ENCODE results near the gene THSD7B.

Gene THSD7B

DNA sequence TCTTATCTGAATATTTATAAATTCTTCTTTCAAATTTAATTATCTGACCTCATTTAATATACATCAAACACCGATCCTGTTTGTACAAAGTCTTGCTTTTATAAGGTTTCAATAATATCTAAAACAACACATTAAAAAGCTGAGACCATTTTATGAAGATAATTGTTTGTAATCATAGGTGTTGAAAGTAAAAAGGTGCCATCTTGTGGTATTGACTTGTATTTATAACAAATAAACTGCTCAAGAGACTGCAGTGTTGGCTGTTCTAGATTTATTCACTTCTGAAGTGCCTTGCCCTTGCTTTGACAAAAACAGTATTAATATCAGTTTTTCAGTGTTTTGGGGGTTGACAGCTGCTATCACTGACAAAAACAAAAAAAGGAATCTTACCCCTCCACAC lies 912.1 kb downstream of the THSD7B start:
- TF ChIP-seq CREB1 (IDR thresholded peaks at IDR 0.05; ENCODE audit: low read depth) (no peak), RAD21 (IDR thresholded peaks at IDR 0.05; ENCODE audit: low read depth) (no peak), EGR1 (IDR thresholded peaks at IDR 0.05) (no peak), NFIC (IDR thresholded peaks at IDR 0.05) (no peak), EP300 (IDR thresholded peaks at IDR 0.05; ENCODE audit: borderline replicate concordance) (no peak), TCF12 (IDR thresholded peaks at IDR 0.05; ENCODE audit: low read depth) (no peak), TAF1 (IDR thresholded peaks at IDR 0.05; ENCODE audit: low read depth) (no peak), TEAD4 (IDR thresholded peaks at IDR 0.05) (no peak), CEBPB (IDR thresholded peaks at IDR 0.05) (no peak)
- TF ChIP-seq, protein P1, sequence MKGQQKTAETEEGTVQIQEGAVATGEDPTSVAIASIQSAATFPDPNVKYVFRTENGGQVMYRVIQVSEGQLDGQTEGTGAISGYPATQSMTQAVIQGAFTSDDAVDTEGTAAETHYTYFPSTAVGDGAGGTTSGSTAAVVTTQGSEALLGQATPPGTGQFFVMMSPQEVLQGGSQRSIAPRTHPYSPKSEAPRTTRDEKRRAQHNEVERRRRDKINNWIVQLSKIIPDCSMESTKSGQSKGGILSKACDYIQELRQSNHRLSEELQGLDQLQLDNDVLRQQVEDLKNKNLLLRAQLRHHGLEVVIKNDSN (IDR thresholded peaks at IDR 0.05), result no peak

DNA sequence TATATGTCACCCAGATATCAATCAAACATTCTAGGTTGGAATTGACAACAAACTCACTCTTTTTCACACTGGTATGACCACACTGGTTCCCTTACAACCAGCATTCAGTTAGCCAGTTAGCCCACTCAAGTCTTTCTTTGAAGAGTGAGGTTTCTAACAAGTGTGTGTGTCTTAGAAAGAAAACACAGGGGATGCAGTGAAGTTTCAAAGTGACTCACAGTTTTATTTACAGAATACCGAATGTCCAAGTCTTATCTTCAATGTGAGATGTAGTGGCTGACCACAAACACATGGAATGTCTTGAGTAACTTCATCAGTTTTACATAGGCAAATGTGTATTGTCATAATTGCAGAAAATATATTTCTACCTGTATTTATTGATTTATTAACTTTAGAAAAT lies 924.2 kb downstream of the THSD7B start:
- TF ChIP-seq TEAD4 (IDR thresholded peaks at IDR 0.05), result no peak
- no peak for TF ChIP-seq NFIC (IDR thresholded peaks at IDR 0.05)
- no peak for TF ChIP-seq EP300 (IDR thresholded peaks at IDR 0.05; ENCODE audit: borderline replicate concordance)
- no peak for TF ChIP-seq CREB1 (IDR thresholded peaks at IDR 0.05; ENCODE audit: low read depth)
- TF ChIP-seq EGR1 (IDR thresholded peaks at IDR 0.05), result no peak
- TF ChIP-seq CEBPB (IDR thresholded peaks at IDR 0.05), result no peak
- TF ChIP-seq FOXM1 (IDR thresholded peaks at IDR 0.05; ENCODE audit: borderline replicate concordance, low read depth), result no peak
- TF ChIP-seq, protein P2, sequence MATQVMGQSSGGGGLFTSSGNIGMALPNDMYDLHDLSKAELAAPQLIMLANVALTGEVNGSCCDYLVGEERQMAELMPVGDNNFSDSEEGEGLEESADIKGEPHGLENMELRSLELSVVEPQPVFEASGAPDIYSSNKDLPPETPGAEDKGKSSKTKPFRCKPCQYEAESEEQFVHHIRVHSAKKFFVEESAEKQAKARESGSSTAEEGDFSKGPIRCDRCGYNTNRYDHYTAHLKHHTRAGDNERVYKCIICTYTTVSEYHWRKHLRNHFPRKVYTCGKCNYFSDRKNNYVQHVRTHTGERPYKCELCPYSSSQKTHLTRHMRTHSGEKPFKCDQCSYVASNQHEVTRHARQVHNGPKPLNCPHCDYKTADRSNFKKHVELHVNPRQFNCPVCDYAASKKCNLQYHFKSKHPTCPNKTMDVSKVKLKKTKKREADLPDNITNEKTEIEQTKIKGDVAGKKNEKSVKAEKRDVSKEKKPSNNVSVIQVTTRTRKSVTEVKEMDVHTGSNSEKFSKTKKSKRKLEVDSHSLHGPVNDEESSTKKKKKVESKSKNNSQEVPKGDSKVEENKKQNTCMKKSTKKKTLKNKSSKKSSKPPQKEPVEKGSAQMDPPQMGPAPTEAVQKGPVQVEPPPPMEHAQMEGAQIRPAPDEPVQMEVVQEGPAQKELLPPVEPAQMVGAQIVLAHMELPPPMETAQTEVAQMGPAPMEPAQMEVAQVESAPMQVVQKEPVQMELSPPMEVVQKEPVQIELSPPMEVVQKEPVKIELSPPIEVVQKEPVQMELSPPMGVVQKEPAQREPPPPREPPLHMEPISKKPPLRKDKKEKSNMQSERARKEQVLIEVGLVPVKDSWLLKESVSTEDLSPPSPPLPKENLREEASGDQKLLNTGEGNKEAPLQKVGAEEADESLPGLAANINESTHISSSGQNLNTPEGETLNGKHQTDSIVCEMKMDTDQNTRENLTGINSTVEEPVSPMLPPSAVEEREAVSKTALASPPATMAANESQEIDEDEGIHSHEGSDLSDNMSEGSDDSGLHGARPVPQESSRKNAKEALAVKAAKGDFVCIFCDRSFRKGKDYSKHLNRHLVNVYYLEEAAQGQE (IDR thresholded peaks at IDR 0.05; ENCODE audit: low read depth), result no peak
- TF ChIP-seq ZBTB7A (IDR thresholded peaks at IDR 0.05; ENCODE audit: low read depth), result no peak
- TF ChIP-seq, protein P3, sequence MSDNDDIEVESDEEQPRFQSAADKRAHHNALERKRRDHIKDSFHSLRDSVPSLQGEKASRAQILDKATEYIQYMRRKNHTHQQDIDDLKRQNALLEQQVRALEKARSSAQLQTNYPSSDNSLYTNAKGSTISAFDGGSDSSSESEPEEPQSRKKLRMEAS (IDR thresholded peaks at IDR 0.05), result no peak
- TF ChIP-seq TAF1 (IDR thresholded peaks at IDR 0.05; ENCODE audit: low read depth), result no peak
- no peak for TF ChIP-seq RAD21 (IDR thresholded peaks at IDR 0.05; ENCODE audit: low read depth)
- TF ChIP-seq, protein P1 (IDR thresholded peaks at IDR 0.05), result no peak
- TF ChIP-seq YY1 (IDR thresholded peaks at IDR 0.05; ENCODE audit: low read depth), result no peak
- no peak for TF ChIP-seq TCF12 (IDR thresholded peaks at IDR 0.05; ENCODE audit: low read depth)

DNA sequence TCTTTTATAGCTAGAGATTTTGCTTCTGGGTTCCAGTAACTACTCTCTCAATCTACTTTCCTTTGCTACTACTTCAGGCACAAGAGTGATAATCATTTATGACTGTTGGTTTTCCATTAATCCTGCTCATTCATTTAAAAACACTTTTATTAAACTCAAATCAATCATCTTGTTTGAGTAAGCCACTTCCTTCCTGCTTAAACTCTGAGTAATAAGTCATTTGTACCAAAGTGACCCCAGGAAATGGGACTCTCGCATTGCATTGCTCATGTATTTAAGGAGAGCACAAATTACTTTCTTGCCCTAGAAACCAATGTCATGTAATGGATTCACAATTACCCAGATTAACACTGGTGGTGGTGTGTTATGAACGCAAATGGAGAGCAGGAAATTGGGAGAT lies 928.2 kb downstream of the THSD7B start:
- TF ChIP-seq YY1 (IDR thresholded peaks at IDR 0.05; ENCODE audit: low read depth) (no peak), EP300 (IDR thresholded peaks at IDR 0.05; ENCODE audit: borderline replicate concordance) (no peak)
- TF ChIP-seq, protein P1 (IDR thresholded peaks at IDR 0.05), result no peak
- TF ChIP-seq, protein P2 (IDR thresholded peaks at IDR 0.05; ENCODE audit: low read depth), result no peak

- TF ChIP-seq RAD21 (IDR thresholded peaks at IDR 0.05; ENCODE audit: low read depth), result no peak
- no peak for TF ChIP-seq YY1 (IDR thresholded peaks at IDR 0.05; ENCODE audit: low read depth)
- TF ChIP-seq CREB1 (IDR thresholded peaks at IDR 0.05; ENCODE audit: low read depth), result no peak
- no peak for TF ChIP-seq FOXM1 (IDR thresholded peaks at IDR 0.05; ENCODE audit: borderline replicate concordance, low read depth)
- TF ChIP-seq, protein P2 (IDR thresholded peaks at IDR 0.05; ENCODE audit: low read depth), result no peak
- no peak for TF ChIP-seq CEBPB (IDR thresholded peaks at IDR 0.05)
- TF ChIP-seq, protein P1 (IDR thresholded peaks at IDR 0.05), result no peak
- TF ChIP-seq NFIC (IDR thresholded peaks at IDR 0.05), result no peak
Observed at GRCh38 chr2:137696916-137697315, 931.6 kb downstream of the THSD7B start.
